HG02571 (cell line): ENCODE data around the gene IPO7.
"Not testable (repeated sequence)": the region's sequence is repeated elsewhere in the genome, so short reads cannot be mapped to it uniquely, and the experiment has no call there.

Experiments
- ATAC-seq: cut with Tn5 transposase; IDR thresholded peaks from one replicate; pipeline ENCODE4 v1.9.1; 2021; ENCODE audit warnings: mild to moderate bottlenecking, moderate library complexity; ENCODE audit not compliant: unreplicated experiment

IPO7 gene

GRCh38 chr11:9397746-9398680 is 13.6 kb downstream of the IPO7 start:
- no peak for ATAC-seq

- ATAC-seq: no peak
These were observed 15.0 kb downstream of the IPO7 start for GRCh38 chr11:9399466-9399865.

- ATAC-seq: not testable (repeated sequence)
These were observed 17.4 kb downstream of the IPO7 start for GRCh38 chr11:9401884-9402283.

GRCh38 chr11:9428706-9429105 is 44.3 kb downstream of the IPO7 start:
- ATAC-seq: no peak

GRCh38 chr11:9438611-9439010 is 54.2 kb downstream of the IPO7 start:
- ATAC-seq: no peak

GRCh38 chr11:9446230-9446629 is 61.8 kb downstream of the IPO7 start:
- ATAC-seq: no peak

- ATAC-seq: no peak
These were observed 64.3 kb downstream of the IPO7 start for GRCh38 chr11:9448576-9449352.

- not testable (repeated sequence) for ATAC-seq
These were observed 67.6 kb downstream of the IPO7 start for GRCh38 chr11:9452023-9452422.

- no peak for ATAC-seq
These were observed 71.3 kb downstream of the IPO7 start for GRCh38 chr11:9455722-9456121.

GRCh38 chr11:9459667-9460321 is 75.3 kb downstream of the IPO7 start:
- no peak for ATAC-seq

GRCh38 chr11:9460322-9461062 is 76.0 kb downstream of the IPO7 start, which contains the start of gene ZNF143:
Gene ZNF143, plus strand, starts transcription at chr11:9461012. Its CDS starts 10,297 bp downstream, at chr11:9471309.
- peak; percentile 84 for ATAC-seq

GRCh38 chr11:9461063-9461759 is 76.8 kb downstream of the IPO7 start:
- peak; percentile 50 for ATAC-seq

GRCh38 chr11:9461760-9462134 is 77.3 kb downstream of the IPO7 start:
- no peak for ATAC-seq

GRCh38 chr11:9462172-9462799 is 77.8 kb downstream of the IPO7 start:
- ATAC-seq: no peak

- ATAC-seq: no peak
These were observed 78.5 kb downstream of the IPO7 start for GRCh38 chr11:9462806-9463537.

- no peak for ATAC-seq
These were observed 86.3 kb downstream of the IPO7 start for GRCh38 chr11:9470765-9471164.

GRCh38 chr11:9473408-9473807 is 89.0 kb downstream of the IPO7 start:
- no peak for ATAC-seq

- ATAC-seq: no peak
These were observed 95.4 kb downstream of the IPO7 start for GRCh38 chr11:9479899-9480298.
